GM12874 (cell line): ENCODE results near the gene PFKM.

Source experiments
- CTCF ChIP-seq: IDR thresholded peaks from 2 replicates; pipeline ENCODE4 v1.5.1; 2011; ENCODE audit warnings: low read depth, mild to moderate bottlenecking, control low read depth, low read length, moderate library complexity; ENCODE audit not compliant: insufficient read depth

Gene PFKM

GRCh38 chr12:48118284-48118871 is 786 bp upstream of the PFKM start:
- TF ChIP-seq CTCF, result no peak

- no peak for TF ChIP-seq CTCF
These were observed 651 bp downstream of the PFKM start for GRCh38 chr12:48119834-48120195.

- no peak for TF ChIP-seq CTCF
These were observed 2.4 kb downstream of the PFKM start for GRCh38 chr12:48121522-48121921.

GRCh38 chr12:48122065-48122834 is 3.1 kb downstream of the PFKM start:
- TF ChIP-seq CTCF, result no peak

GRCh38 chr12:48123169-48123568 is 4.0 kb downstream of the PFKM start:
- TF ChIP-seq CTCF, result no peak

- no peak for TF ChIP-seq CTCF
These were observed 6.8 kb downstream of the PFKM start for GRCh38 chr12:48125985-48126384.

GRCh38 chr12:48126953-48127630 is 7.9 kb downstream of the PFKM start:
- no peak for TF ChIP-seq CTCF
